HG02571 (cell line): ENCODE data around the gene TRIM8.
"Not testable (repeated sequence)": the region's sequence is repeated elsewhere in the genome, so short reads cannot be mapped to it uniquely, and the experiment has no call there.

Experiments
- ATAC-seq: cut with Tn5 transposase; IDR thresholded peaks from one replicate; pipeline ENCODE4 v1.9.1; 2021; ENCODE audit warnings: mild to moderate bottlenecking, moderate library complexity; ENCODE audit not compliant: unreplicated experiment

TRIM8 gene

DNA sequence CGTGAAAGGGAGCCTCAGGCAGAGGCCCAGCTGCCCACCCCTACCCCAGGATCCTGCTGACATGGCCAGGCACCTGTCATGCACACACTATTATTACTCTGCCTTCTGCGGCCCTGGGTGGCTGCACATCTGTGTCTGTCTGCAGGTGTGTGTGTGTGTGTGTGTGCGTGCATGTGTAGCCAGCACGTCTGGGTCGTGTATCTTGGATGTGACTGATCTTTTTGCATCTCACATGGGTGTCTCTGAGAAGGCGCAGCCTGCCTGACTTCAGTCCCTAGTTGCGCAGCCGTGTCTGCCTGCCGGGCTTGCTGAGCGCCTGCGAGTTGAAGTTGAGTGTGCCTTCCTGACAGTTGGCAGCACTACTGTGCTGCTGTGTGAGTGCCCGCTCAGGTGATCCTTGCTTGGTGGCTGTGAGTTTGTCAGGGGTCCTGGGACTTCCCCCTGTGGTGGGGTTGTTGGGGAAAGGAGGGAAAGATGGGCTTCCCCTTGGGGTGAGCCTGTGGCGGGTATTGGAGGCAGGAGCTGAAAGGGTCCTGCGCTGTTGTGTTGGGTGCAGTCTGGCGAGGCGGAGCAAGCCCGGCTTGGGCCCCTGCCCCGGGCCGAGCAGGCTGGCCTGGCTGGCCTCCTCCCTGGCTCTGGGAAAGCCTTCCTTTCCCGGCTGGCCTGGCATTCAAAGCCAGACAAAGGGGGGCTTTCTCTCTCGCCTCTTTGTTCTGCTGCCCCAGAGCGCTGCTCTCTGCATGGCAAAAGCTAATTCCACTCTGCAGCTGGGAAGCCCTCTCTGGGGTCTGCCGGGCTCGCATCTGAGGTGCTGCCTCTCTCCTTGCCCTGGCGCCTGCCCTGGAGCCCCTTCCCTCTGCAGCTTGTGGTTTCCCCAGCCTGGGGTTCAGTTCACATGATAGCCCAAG, 4.9 kb downstream of the TRIM8 start:
- no peak for ATAC-seq

DNA sequence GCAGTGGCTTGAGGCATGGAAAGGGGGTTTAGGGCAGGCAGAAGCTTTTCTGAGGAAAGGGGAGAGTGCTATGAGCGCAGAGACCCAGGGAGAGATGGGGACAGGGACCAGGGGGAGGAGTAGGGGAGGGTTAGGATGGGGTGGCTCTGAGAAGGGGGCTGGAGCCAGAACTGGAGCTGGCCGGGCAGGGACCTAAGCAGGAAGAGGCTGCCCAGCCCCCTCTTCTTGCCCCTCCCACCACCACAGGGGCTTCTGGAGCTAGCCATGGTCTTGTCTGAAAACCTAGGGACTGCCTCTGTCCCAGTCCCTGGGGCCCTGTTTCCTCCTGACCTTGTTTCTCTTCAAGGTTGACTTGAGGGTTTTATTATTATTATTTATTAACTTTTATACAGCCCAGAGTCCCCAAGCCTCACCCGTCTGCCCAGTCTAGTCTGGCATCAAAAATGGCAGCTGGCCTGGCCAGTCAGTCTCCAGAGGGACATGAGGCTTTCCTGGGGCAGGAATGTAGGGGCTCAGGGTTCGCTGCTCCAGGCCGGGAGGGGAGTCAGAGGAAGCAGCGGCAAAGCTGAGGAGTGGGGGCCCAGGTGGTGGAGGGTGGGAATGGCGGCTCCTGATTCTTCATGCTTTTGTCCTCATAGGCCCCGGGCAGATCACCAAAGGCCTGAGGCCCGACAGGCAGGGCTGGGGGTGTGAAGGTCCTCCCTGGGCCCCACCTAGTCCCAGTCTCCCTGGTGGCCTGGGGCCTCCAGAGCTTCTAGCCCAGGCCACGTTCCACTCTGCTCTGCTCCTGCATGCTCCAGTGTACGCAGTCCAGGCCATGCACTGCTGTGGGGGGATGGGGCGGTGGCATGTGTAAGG, 5.7 kb downstream of the TRIM8 start:
- ATAC-seq, result no peak

DNA sequence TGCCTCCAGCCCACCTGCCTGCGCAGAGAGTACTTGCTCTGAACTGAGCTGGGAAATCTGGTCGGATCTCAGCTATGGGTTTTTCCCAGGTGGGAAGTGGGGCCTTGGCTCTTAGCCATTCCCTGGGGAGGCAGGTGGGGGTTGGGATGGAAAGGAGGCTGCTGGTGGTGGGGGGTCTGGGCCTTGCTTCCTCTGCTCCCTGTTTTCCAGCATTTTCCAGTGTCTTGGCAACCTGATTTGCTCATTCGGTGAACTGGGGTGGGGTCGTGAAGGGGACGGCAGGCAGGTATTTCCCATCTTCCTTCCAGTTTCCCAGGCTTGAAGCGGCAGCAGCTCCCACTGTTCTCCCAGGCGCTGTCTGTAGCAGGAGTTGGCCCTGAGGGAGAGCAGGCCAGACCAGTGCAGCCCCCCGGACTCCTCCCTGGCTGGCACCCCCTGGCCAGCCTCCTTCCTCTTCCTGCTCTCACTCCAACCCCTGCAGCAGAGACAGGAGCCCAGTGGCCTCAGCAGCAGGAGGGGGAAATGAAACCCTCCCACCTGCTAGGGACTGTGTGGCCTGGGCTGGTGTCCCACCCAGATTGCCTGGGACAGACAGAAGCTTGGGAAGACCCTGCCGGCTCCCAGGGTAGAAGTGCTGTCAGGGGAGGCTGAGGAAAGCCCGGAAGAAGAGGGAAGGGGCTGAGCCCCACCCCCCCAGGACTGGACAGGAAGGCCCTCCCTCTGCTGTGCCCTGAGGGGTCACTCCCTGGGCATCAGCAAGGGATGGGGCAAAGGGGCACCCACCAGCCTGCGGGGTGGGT, 6.6 kb downstream of the TRIM8 start:
- no peak for ATAC-seq

DNA sequence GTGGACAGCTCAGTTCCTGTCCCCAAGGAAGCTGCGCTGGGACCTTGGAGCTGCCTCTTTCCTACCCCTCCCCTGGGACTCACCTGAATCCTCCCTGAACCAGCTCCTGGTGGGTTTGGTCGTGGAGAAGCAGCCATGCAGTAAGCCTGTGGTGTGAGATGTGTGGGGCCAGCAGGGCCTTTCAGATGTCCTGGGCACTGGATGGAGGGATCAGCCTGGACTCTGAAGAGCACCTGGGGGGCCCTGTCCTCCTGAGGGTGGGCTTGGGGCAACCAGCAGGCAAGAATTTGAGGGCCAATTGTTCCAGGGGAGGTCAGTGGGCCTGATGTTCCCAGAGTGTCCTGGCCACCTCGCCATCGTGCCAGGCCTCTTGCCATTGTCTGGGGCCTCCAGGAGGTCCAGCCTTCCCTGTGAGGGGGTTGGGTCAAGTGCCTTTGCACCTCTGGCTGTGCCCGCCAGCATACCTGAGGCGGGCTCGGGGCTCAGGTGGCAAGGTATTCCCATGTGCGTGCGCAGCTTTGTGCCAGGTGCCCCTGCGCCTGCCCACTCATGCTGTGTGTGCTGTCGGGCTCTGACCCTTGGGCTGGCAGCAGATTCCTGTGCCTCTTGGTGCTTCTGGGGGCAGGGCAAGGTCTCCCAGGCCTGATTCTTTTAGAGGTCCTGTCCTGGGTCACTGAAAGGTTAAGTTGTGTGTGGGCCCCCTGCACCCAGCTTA, 7.3 kb downstream of the TRIM8 start:
- no peak for ATAC-seq

DNA sequence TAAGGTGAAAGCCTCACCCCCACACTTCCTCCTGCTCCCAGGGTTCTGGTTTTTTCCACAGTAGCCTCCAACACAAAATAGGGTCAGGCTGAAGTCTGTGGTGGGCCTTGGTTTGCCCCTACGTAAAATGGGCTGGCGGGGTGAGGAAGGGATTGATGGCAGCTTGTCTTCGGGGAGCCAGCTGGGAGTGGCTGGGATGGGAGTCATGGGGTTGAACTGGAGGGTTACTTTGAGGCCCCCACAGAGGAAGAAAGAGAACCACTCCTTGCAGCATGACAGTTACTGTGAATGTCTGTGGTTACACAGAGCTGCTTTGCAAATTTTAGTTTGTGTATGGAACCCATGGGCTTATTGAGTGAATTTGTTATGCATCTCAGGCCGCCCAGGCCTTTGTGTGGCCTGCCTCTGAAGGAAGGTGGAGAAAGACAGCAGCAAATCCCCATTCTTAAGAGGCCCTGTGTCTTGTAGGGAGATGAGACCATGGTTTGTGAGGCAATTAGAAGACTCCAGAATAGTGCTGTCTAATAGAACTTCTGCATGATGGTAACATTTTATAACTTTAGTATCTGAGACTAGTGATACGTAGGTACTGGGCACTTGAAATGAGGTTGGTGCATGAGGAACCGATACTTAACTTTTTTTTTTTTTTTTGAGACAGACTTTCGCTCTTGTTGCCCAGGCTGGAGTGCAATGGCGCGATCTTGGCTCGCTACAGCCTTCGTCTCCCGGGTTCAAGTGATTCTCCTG, 8.1 kb downstream of the TRIM8 start:
- ATAC-seq, result no peak

DNA sequence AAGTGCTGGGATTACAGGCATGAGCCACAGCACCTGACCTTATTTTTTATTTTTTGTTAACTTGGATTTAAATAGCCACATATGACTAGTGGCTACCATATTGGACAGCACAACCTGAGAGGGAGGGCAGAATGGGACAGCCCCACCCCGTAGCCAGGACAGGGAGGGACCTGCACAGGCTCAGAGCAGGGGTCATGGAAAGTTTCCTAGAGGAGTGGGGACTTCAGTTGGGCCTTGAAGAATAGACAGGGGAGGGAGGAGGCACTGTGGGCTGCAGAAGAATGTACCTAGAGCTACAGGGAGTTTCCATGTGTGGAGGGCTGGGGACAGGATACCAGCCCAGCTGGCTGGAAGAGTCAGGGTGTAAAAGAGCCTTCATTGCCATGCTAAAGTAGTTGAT, 8.8 kb downstream of the TRIM8 start:
- no peak for ATAC-seq

DNA sequence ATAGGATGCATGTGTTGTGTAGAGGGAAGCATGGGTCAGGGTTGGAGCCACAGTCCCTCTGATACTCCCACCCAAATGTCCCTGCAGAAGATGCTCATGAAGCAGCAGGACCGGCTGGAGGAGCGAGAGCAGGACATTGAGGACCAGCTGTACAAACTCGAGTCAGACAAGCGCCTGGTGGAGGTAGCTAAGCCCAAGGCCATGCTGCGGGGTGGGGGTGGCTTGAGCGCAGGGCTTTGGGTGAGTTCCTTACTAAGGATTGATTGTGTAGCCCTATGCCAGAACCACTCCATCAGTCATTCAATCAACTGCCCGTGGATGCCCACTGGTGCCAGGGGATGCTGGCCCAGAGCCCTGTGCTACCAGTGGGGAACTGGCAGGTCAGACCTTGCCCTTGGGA, 10.3 kb downstream of the TRIM8 start:
- ATAC-seq, result no peak

DNA sequence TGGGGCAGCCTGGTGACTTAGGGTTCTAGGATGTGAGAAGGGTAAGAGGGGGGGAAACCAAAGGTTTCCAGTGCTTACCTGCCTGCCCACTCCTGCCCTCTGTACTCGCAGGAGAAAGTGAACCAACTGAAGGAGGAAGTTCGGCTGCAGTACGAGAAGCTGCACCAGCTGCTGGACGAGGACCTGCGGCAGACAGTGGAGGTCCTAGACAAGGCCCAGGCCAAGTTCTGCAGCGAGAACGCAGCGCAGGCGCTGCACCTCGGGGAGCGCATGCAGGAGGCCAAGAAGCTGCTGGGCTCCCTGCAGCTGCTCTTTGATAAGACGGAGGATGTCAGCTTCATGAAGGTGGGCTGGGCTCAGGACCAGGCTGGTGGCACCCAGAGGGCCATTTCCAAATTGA, 10.7 kb downstream of the TRIM8 start:
- ATAC-seq, result no peak

DNA sequence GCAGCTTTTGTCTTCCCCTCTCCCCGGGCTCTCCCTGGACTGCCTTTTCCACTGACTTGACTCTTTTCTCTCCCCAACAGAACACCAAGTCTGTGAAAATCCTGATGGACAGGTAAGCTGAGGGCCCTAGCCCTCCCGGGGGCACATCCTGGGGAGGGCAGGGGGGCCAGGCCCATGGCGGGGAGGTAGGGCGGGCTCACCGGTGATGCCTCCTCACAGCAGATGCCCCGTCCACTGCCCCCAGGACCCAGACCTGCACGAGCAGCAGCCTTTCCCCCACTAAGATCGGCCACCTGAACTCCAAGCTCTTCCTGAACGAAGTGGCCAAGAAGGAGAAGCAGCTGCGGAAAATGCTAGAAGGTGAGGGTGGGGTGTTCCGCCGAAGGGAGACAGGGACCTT, 11.7 kb downstream of the TRIM8 start:
- ATAC-seq, result no peak

DNA sequence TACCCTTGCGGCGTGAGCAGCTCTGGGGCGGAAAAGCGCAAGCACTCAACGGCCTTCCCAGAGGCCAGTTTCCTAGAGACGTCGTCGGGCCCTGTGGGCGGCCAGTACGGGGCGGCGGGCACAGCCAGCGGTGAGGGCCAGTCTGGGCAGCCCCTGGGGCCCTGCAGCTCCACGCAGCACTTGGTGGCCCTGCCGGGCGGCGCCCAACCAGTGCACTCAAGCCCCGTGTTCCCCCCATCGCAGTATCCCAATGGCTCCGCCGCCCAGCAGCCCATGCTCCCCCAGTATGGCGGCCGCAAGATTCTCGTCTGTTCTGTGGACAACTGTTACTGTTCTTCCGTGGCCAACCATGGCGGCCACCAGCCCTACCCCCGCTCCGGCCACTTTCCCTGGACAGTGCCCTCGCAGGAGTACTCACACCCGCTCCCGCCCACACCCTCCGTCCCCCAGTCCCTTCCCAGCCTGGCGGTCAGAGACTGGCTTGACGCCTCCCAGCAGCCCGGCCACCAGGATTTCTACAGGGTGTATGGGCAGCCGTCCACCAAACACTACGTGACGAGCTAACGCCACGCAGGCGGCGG, 12.6 kb downstream of the TRIM8 start:
- no peak for ATAC-seq

DNA sequence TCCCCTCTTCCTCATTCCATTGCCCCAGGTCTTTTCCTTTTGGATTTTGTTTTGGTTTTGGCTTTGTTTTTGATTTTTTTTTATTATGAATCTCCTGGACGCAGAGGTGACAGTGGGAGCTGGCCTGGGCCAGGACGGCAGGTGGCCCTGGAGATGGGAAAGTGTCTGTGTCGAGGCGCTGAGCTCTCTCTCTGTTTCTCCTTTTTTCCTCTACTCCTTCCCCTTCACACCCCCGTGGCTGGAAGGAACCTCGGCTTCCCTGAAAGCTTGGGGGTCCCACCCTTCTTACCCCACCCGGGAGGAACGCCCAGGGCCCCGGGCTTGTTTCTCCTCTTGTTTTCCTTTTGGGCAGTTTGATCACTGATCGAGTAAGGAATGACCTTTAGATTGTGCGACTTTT, 13.2 kb downstream of the TRIM8 start:
- no peak for ATAC-seq

DNA sequence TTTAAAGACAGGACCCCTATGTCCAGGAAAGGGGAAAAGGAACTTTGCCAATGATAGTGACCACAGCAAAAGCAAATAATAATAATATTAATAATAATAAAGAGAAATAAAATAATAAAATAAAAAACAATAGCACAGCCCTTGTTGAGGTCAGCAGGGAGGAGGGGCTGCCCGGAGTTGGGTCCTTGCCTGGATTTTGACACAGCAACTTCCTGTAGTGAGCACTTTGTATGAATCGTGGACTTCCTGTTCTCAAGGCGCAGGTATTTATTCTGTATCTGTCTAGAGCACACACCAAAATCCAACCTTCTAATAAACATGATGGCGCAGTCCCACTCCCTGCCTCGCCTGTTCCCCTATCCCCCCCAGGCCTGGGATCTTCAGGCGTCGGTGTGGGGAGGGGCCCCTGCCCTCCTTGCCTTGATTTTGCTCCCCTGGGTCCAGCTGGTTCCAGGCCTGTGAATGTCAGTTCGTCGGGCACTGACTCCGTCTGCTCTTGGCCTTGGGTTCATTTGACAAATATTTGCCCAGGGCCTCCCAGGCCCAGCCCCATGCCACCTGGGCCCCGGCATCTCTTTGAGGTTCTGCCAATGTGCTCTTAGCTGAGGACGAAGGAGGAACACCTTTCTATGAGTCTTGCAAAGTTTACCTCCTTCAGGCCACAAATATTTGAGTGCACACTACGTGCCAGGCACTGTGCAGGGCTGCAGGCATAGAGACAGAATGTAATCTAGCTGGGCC, 13.9 kb downstream of the TRIM8 start:
- ATAC-seq, result no peak

DNA sequence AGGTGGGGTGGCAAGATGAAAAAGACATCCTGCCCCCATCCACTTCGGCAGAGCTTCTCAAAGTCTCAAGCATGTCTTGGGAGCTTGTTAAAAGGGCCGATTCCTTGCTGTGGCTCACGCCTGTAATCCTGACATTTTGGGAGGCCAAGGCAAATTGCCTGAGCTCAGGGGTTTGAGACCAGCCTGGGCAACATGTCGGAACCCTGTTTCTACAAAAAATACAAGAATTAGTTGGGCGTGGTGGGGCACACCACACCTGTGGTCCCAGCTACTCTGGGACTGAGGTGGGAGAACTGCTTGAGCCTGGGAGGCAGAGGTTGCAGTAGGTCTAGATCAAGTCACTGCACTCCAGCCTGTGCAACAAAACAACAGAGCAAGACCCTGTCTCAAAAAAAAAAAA, 14.5 kb downstream of the TRIM8 start:
- ATAC-seq, result no peak

DNA sequence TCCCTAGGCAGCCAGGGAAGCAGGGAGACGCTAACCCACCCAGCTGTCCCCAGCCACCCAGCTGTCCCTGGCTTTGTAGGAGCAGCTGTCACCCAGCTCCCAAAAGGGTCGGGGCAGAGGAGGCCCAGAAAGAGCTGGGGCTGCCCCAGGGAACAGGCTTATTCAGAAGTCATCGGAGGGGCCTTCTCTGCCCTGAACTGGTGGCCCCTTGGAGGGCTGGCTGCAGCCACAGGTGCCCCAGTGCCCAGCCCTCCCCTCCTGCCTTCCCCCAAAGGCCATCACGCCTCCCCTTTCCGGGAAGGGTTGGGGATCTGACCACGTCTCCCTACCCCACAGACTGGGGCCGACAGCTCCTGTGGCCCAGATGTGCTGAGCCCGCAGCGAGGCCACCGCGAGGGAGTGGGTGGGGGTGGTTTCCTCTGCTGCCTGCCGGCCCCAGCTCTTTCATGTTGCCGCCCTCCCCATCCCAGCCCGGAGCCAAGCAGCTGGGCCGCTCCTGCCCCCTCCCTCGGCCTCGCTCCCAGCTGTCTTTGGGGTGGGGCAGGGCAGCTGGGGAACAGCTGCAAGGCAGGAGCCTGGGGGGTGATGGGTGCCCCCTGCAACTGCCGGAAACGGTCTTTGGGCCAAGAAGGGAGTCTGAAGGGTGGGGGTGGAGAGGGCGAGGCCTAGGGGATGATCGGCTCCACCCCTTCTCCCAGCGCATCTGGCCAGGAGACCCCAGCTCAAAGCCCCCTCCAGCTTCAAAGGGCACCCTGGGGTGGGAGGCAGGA, 16.8 kb downstream of the TRIM8 start:
- peak; percentile 68 for ATAC-seq

DNA sequence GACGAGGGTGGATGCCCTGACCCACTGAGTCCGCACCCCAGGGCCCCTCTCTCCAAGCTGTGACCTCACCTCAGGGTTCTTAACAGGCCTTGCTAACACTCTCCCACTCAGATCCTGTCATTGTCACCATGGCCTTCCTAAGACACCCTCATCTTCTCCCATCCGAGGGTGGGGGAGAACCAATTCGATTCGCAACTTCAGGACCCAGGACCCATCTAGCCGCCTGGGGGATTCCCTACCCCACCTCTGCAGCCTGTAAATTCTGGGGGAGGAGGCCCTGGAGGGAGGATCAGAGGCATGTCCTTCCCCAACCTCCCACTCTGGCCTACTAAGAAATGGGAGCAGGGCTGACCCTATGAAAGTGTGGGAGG, 17.4 kb downstream of the TRIM8 start:
- no peak for ATAC-seq

DNA sequence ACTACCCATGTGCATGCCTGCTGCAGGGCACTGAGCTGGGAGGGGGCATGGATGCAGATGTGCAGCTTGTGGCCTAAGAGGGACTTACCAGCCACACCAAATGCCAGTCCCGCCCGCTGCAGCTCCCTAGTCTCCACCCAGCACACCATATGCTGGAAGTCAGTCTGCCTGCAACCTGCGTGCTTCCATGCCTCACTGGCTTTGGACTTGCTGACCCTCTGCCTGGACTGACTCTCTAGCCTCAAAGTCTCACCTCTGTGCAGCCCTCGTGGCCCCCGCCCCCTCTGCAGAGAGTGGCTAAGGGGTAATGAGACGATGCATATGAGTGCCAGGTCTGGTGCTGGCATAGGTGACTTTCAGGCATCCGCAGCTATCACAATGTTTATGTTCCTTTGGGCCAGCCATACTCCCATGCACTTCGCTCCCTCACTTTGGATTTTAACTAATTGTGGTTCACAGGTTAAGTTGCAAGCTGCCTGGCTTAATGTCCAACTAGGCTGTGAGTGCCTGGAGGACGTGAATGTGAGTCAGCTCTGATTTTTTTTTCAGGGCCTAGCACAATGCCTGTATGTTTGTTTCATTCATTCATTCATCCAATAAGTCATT, 21.7 kb downstream of the TRIM8 start:
- no peak for ATAC-seq

DNA sequence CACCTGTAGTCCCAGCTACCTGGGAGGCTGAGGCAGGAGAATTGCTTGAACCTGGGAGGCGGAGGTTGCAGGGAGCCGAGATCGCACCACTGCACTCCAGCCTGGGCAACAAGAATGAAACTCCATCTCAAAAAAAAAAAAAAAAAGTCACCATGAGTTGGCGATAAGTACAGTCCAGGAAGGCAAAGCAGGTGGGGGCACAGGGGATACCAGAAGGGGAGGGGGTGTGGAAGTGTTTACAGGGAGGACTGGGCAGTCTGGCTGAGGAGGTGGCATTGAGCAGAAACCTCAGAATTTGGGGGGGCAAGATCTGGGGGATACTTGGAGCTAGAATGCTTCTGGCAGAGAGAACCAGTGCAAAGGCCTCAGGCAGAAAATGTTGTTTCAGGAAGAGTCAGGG, 23.1 kb downstream of the TRIM8 start:
- ATAC-seq, result not testable (repeated sequence)
